GM19351 (cell line): ENCODE measurements around the gene TMEM44.
"Not testable (repeated sequence)": the region's sequence is repeated elsewhere in the genome, so short reads cannot be mapped to it uniquely, and the experiment has no call there.

Experiments used
- ATAC-seq: cut with Tn5 transposase; IDR thresholded peaks from one replicate; pipeline ENCODE4 v1.9.1; 2021; ENCODE audit warnings: mild to moderate bottlenecking, moderate library complexity; ENCODE audit not compliant: unreplicated experiment

Gene TMEM44

GRCh38 chr3:194615226-194615625 is 18.0 kb downstream of the TMEM44 start:
- ATAC-seq, result no peak

- no peak for ATAC-seq
Observed at GRCh38 chr3:194612221-194612620, 21.0 kb downstream of the TMEM44 start.

GRCh38 chr3:194610689-194611088 is 22.5 kb downstream of the TMEM44 start:
- ATAC-seq, result no peak

GRCh38 chr3:194609601-194610000 is 23.6 kb downstream of the TMEM44 start:
- no peak for ATAC-seq

- no peak for ATAC-seq
Observed at GRCh38 chr3:194608981-194609380, 24.2 kb downstream of the TMEM44 start.

- no peak for ATAC-seq
Observed at GRCh38 chr3:194607592-194608389, 25.4 kb downstream of the TMEM44 start.

- ATAC-seq, result no peak
Observed at GRCh38 chr3:194606941-194607340, 26.3 kb downstream of the TMEM44 start.

- ATAC-seq, result no peak
Observed at GRCh38 chr3:194606163-194606562, 27.1 kb downstream of the TMEM44 start.

- ATAC-seq, result not testable (repeated sequence)
Observed at GRCh38 chr3:194605314-194605713, 27.9 kb downstream of the TMEM44 start.

- no peak for ATAC-seq
Observed at GRCh38 chr3:194604837-194605236, 28.4 kb downstream of the TMEM44 start.

GRCh38 chr3:194604126-194604525 is 29.1 kb downstream of the TMEM44 start:
- ATAC-seq, result no peak

- no peak for ATAC-seq
Observed at GRCh38 chr3:194602669-194603171, 30.5 kb downstream of the TMEM44 start.

- no peak for ATAC-seq
Observed at GRCh38 chr3:194598771-194599557, 34.3 kb downstream of the TMEM44 start.

- no peak for ATAC-seq
Observed at GRCh38 chr3:194596906-194597305, 36.3 kb downstream of the TMEM44 start.

GRCh38 chr3:194592798-194593752 is 40.1 kb downstream of the TMEM44 start:
- ATAC-seq, result peak; percentile 66

GRCh38 chr3:194588741-194589140 is 44.5 kb downstream of the TMEM44 start:
- no peak for ATAC-seq

GRCh38 chr3:194588236-194588635 is 45.0 kb downstream of the TMEM44 start:
- ATAC-seq, result no peak

- ATAC-seq, result no peak
Observed at GRCh38 chr3:194587438-194587931, 45.7 kb downstream of the TMEM44 start.

- ATAC-seq, result no peak
Observed at GRCh38 chr3:194586836-194587235, 46.4 kb downstream of the TMEM44 start.

GRCh38 chr3:194585880-194586281 is 47.3 kb downstream of the TMEM44 start:
- ATAC-seq, result no peak

- no peak for ATAC-seq
Observed at GRCh38 chr3:194584866-194585265, 48.4 kb downstream of the TMEM44 start.
